NB4 (cell line): ENCODE measurements around the gene GABRG3.

Source experiments
- DNase-seq: peaks from one replicate; pipeline ENCODE4 v3.0.0; 2010; ENCODE audit warnings: low read depth
- H3K4me3 ChIP-seq: one replicate; pipeline ENCODE4 v1.5.1; 2011; ENCODE audit warnings: mild to moderate bottlenecking, low read depth, low read length, moderate library complexity
- MYC ChIP-seq: IDR thresholded peaks from 2 replicates; pipeline ENCODE4 v1.6.1; 2011; ENCODE audit warnings: low read depth, low read length
- POLR2A ChIP-seq: IDR thresholded peaks from 2 replicates; pipeline ENCODE4 v1.6.1; 2011; ENCODE audit warnings: mild to moderate bottlenecking; ENCODE audit not compliant: insufficient read length; ENCODE audit errors: extremely low read depth
- TF ChIP-seq, protein P1 (sequence below): IDR thresholded peaks from one replicate; pipeline ENCODE4 v1.5.1; 2012; ENCODE audit warnings: low read depth, low read length
- TF ChIP-seq, protein P2 (sequence below): IDR thresholded peaks from 2 replicates; pipeline ENCODE4 v1.6.1; 2011; ENCODE audit warnings: low read depth, low read length

Gene GABRG3

DNA sequence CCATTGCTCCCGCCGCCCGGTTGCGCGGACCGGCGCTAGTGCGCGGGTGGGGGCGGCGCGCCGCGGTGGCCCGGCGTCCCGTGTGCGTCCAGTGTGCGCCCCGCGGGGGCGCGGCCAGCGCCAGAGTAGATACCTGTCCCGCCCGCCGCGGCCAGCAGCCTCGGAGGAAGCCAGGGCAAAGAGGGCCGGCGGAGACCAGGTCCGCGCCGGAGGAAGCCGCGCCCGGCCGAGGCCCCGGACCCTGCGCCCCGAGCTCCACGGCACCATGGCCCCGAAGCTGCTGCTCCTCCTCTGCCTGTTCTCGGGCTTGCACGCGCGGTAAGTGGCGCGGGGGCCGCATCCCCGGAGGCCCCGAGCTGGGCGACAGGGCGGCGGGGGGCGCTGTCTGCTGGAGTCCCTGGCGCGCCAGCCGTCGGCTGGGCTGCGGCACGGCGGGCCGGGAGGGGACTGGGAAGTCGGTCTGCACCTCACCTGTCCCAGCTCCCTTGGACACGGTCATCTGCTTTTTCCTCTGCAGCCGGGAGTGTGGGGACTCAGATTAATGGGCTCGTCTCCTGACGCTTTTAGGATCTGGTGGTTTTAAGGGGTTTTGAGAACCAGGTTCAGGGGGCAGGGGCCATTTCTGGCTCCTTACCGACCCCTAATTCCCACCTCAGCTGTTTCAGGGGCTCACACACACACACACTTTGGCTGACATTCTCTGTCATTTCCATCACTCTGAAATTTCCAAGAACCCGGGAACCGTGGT lies 464 bp downstream of the GABRG3 start:
- no peak overlapping the region for H3K4me3 ChIP-seq
- TF ChIP-seq, protein P1, sequence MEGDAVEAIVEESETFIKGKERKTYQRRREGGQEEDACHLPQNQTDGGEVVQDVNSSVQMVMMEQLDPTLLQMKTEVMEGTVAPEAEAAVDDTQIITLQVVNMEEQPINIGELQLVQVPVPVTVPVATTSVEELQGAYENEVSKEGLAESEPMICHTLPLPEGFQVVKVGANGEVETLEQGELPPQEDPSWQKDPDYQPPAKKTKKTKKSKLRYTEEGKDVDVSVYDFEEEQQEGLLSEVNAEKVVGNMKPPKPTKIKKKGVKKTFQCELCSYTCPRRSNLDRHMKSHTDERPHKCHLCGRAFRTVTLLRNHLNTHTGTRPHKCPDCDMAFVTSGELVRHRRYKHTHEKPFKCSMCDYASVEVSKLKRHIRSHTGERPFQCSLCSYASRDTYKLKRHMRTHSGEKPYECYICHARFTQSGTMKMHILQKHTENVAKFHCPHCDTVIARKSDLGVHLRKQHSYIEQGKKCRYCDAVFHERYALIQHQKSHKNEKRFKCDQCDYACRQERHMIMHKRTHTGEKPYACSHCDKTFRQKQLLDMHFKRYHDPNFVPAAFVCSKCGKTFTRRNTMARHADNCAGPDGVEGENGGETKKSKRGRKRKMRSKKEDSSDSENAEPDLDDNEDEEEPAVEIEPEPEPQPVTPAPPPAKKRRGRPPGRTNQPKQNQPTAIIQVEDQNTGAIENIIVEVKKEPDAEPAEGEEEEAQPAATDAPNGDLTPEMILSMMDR, result no peak
- no peak for TF ChIP-seq MYC
- TF ChIP-seq POLR2A, result no peak
- TF ChIP-seq, protein P2, sequence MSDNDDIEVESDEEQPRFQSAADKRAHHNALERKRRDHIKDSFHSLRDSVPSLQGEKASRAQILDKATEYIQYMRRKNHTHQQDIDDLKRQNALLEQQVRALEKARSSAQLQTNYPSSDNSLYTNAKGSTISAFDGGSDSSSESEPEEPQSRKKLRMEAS, result no peak
- DNase-seq, result no peak

DNA sequence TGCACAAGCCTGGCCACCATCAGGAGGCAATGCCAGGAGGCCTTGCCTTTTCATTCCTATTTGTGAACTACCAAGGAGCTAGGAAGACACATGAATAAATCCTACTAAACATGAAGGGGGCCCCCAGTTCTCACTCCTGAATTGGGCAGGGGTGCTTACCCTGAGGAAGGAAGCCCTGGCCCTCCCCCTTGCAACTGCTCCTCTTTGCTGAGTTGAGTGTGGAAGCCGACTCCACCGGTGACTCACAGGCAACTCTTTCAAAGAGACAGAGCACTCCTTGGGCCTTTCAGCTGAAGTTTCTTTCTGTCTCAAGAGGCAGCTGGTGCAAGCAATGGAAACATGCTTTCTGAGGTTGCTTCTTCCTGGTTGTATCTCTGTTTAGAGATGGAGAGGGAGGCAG lies 1.7 kb downstream of the GABRG3 start:
- no peak overlapping the region for H3K4me3 ChIP-seq
- DNase-seq, result no peak
- TF ChIP-seq, protein P2, result no peak
- TF ChIP-seq MYC, result no peak
- TF ChIP-seq POLR2A, result no peak

DNA sequence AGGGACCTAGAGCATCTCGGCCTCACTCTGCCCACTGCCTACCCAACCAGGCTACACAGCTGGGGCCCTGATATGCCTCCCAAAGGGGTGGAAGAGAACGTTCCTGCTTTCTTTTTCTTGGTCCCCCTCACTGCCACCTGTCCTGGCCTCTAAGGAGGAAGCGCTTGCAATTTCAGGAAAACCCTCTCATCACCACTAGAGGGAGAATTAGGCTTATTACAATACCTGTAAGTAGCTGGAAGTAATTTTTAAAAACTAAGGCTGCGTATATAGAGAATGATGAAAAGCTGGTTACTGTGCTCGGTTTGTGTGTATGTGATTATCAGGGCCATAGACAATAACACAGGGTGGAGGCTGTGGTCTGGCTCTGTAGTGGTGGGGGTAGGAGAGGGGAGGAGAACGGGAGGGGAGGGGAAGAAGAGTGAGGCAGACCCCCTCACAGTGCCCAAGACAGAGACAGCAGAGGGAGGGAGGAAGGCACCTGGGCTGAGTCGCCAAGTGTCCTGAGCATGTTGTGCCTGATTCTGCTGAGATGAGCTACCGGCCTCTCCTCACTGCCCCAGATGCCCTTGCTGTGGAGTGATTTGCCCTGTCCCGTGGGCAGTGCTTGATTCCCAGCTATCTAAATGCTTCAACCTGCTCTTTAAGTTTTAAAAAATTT lies 3.3 kb downstream of the GABRG3 start:
- peak; percentile 26 for DNase-seq

DNA sequence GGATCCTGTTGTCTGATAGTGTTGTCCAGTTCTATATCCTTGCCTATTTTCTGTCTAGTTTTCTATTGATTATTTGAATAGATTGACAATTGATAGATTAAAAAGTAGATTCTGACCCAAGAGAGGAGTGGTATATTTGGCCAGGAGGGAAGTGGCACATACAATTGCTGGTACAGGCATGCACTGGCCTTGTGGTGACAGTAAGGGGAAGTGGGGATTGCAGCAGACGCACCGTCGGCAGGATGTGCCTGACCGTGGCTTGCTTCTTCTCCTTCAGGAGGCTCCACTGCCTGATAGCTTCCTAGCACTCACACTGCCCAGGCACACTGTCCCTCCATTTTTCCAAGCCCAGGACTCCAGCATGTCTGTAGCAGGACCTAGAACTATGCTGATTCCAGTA lies 10.5 kb downstream of the GABRG3 start:
- peak; percentile 45 for DNase-seq

More for the DNA sequence above, 3.3 kb downstream of the GABRG3 start:
- H3K4me3 ChIP-seq, result no peak overlapping the region
- TF ChIP-seq MYC, result no peak
- TF ChIP-seq, protein P1, result peak; percentile 37

DNA sequence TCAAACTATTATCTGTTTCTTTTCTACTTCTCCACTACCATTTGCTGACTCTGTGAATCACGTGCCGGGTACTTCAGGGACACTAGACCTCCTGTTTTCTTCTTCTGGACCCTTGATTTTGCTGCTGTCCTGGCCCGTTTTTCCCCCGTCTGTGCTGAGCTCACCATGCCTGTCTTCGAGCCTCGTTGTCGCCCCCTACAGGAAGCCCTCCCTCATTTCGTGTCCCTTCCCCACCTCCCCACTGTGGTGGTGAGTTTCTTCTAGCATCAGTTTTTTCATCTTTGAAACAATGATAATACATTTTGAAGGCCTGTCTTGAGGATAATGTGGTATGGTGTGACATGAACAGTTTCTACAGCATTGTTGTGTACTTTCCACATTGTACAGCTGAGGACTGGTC lies 12.8 kb downstream of the GABRG3 start:
- no peak overlapping the region for H3K4me3 ChIP-seq
- peak; percentile 26 for DNase-seq
- TF ChIP-seq MYC (no peak), POLR2A (no peak)
- TF ChIP-seq, protein P1, result peak; percentile 36
- TF ChIP-seq, protein P2, result no peak

More for the DNA sequence above, 10.5 kb downstream of the GABRG3 start:
- TF ChIP-seq, protein P1, result no peak
- TF ChIP-seq POLR2A (no peak), MYC (no peak)
- TF ChIP-seq, protein P2, result 0 out of 2 replicates have a peak, but pooled peaks have one; percentile 27
- no peak overlapping the region for H3K4me3 ChIP-seq

DNA sequence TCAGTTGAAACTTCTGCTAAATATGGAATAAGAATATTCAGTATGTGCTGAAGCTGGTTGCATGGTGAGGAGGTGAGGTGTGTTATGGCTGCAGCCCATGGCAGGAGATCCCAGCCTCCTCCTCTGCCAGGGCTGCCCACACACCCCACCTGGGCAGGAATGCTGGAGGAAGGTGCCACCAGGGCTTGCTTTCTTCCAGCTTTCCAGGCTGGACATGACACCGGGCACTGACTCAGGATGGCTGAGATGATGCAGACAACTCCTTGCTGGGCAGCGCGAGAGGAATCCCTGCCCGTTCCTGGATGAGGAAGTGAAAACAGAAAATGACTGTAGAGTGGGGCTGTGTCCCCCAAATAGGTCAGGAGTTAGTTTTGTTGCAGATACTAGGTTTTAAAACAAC lies 14.1 kb downstream of the GABRG3 start:
- no peak overlapping the region for H3K4me3 ChIP-seq
- DNase-seq, result no peak
- TF ChIP-seq MYC (no peak), POLR2A (no peak)
- TF ChIP-seq, protein P1, result no peak
- TF ChIP-seq, protein P2, result no peak
